Ureter (tissue), 1 donor: ENCODE results near the gene GUCY1B1. TPM values are rescaled to one million over a fixed set of nuclear protein-coding genes. Genes with fewer than 3 reads are reported as not detected.
A peak's percentile ranks its signal among the peaks of the same experiment; 100 is the strongest.

Experiments
- DNase-seq: peaks from one replicate; pipeline ENCODE4 v3.0.0-alpha.2; 2020; ENCODE audit warnings: low spot score
- total RNA-seq: library from RNA; stranded (reverse); gene quantifications from one replicate; pipeline ENCODE4 v1.2.4, GENCODE V29; 2023
- donor health status: DM: yes; HTN: yes; CAD: no.

The GUCY1B1 gene
- 10.1 TPM for total RNA-seq

DNA sequence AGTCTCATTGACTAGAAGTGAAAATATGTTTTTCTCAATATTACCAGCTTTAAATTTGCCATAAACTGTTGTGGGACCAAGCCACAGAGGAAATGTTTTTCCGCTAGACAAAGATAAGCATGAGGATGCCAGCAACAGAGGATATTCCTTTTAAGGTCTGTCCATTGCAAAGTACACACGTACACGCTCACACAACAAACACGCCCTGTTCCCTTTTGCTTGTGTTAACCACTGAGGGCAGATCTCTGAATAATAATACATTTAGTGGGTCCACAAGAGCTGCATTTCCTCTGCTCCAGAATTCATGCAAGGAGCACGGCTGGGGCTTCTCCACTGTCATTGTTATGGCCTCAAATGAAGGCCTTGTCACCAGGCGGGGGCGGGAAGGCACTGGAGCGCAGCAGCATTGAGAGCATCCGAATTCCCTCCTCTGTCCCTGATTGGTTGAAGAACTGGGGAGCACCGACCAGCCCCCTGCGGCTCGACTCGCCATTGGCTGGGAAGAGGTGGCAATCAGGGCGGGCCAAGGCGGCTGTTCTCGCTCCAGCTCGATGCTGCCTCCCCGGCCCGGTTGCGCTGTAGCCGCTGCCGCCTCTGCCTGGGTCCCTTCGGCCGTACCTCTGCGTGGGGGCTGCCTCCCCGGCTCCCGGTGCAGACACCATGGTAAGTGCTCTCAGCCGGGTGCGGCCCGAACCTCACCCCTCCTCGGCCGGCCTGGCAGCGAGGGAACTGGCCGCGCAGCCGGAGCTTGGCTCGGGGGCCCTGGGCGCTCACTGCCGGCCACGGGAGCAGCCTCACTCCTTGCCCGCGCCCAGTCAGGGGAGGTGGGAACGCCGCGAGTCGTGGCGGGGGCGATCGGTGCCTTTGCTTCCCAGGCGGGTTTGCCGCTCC, at the start of gene GUCY1B1:
Gene GUCY1B1, plus strand, starts transcription at position 541 of the 891 bp plus-strand sequence. Its CDS starts 120 bp downstream, at position 661.
- peak; percentile 92 for DNase-seq

DNA sequence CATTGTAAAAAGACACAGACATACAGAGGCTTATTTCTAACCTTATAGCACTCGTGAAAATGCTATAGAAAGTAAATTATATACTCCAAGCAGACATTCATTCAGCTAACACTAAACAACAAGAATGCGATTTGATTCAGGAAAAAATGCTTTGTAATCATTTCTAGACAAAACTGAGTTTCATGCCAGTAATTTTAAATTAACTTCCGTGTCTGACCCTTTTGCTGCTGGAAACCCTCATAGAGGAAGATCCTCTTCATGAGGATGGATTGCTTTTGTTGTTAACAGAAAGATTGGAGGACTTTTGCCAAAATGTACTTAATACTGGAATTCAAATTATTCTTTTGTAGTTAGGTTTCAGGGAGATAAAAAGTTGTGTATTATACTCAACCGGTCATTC, 48.9 kb upstream of the GUCY1B1 start:
- DNase-seq, result no peak

GRCh38 chr4:155711556-155711955, 47.3 kb upstream of the GUCY1B1 start:
- no peak for DNase-seq

DNA sequence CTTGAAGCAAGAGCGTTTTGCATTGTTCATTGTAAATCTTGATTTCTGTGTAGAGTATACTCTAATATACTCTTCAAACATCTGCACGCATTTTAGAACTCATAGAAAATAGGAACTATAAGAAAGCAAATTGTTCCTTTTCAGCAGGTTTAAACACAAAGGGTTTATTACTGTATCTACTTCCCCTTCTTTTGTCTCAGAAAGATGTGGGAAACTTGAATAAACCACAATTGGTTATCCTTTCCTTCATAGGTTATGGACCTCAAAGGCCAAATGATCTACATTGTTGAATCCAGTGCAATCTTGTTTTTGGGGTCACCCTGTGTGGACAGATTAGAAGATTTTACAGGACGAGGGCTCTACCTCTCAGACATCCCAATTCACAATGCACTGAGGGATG, 46.0 kb upstream of the GUCY1B1 start:
- no peak for DNase-seq

DNA sequence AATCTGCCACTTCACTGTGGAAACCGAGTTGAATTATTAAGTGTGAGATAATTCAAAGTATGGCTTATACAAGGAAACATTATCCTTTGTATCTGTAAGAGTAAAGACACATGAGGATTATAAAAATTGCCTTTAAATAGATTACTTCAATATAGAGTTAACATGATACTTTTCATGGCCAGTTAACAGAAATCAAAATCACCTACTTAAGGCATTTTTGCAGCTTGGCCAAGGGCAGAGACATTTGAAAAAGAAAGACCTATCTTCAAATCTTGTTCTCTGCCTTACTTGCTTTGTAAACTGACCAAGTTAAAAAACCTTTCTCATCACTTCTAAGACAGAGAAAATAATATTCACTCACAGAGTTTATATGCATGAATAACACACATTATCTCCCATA, 44.9 kb upstream of the GUCY1B1 start:
- no peak for DNase-seq

DNA sequence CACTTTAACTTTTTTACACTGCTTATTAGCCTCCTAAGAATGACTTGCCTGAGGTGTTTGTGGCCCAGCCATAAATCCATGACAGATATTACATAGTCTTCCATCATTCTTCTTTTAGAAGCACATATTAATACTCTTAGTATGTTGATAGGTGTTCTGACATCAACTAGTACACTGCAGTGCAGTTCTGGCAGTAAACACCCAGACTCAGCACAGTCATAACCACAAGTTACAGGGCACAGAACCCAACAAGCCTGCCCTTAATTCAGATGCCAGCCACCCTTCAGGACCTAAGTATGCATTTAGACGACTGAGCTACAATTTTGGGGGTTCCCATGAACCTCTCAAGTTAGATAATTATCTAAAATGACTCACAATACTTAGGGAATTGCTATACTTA, 36.5 kb upstream of the GUCY1B1 start:
- no peak for DNase-seq

GRCh38 chr4:155722816-155723499, 35.9 kb upstream of the GUCY1B1 start:
- DNase-seq, result no peak

GRCh38 chr4:155724731-155725130, 34.1 kb upstream of the GUCY1B1 start:
- DNase-seq, result no peak

- DNase-seq, result no peak
Observed at GRCh38 chr4:155734065-155734464, 24.8 kb upstream of the GUCY1B1 start.

- no peak for DNase-seq
Observed at GRCh38 chr4:155734951-155735350, 23.9 kb upstream of the GUCY1B1 start.

- DNase-seq, result no peak
Observed at GRCh38 chr4:155735496-155735895, 23.3 kb upstream of the GUCY1B1 start.

DNA sequence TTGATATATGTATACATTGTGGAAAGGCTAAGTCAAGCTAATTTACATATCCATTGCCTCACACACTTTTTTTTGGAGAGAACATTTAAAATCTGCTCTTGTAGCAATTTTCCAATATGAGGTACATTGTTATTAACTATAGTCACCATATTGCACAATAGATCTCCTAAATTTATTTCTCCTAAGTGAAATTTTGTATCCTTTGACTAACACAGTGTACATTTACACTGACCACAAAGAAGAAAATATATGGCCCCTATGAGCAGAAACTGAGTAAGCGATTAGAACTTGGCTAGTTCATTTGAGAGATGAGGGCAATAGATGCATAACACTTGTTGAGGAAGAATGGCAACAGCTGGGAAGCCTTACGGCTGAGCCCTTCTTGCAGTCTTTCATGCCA, 20.3 kb upstream of the GUCY1B1 start:
- DNase-seq, result no peak

DNA sequence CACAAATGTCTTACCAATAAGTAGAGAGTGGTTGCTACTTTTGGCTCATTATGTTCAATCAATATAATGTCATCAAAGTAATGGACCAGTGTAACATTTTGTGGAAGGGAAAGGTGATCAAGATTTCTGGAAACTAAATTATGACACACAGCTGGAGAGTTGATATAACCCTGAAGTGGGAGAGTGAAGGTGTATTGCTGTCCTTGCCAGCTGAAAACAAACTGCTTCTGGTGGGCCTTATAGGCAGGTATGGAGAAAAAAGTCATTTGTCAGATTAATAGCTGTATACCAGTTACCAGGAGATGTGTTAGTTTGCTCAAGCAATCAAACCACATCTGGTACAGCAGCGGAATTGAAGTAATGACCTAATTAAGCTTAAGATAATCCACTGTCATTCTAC, 17.3 kb upstream of the GUCY1B1 start:
- no peak for DNase-seq

DNA sequence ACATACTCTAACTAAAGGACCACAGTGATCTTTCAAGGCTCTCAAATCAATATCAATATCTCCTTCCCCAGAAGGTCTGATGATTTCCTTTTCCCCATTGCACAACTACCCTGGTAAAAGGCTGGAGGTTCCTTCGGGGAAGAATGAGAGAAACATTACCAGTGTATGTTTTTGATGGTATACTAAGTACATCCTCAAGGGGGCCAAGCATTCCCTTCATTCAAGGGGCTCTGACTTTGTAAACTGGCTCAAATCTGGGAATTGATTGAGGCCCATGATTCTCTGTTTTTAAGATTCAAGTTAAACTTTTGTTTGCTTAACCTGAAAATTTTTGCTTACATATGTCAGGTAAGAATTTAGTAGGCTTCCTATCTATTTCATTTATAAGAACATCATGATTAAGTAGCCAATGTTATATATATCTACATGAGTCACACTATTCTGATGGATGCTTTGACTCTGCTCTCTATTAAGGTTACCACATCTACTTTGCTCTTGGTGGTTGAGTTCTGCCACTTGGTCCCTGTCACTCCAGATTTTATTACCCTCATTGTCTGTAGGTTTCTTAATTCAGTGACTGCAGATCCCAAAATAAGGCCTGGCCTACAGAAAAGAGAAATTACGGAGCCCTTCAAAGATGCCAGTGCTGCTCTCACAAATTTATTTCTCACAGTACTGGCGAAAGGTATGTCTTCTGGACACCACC, 16.4 kb upstream of the GUCY1B1 start:
- DNase-seq, result no peak

GRCh38 chr4:155745984-155746383, 12.8 kb upstream of the GUCY1B1 start:
- no peak for DNase-seq

- DNase-seq, result no peak
Observed at GRCh38 chr4:155748039-155748438, 10.8 kb upstream of the GUCY1B1 start.

DNA sequence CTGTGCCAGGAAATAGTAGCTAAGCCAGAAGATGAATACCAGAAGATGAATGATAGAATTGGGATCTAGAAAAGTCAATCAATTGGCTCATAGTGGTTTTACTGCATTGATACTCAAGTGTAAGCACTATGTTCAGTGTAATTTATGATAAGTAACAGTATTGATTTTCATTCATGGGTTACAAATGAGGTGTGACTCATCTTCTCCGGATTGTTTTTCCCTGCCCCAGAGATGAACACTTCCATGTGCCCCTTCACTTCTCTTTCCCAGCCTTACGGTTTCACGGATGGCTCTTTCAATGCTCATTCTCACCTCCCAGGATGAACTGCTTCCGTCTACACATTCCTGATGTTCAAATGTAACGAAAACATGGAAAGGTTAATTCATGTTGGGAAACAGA, 9.8 kb upstream of the GUCY1B1 start:
- DNase-seq, result no peak

- no peak for DNase-seq
Observed at GRCh38 chr4:155751569-155751968, 7.3 kb upstream of the GUCY1B1 start.

- no peak for DNase-seq
Observed at GRCh38 chr4:155757745-155758265, 1.0 kb upstream of the GUCY1B1 start.

GRCh38 chr4:155759372-155760252, 791 bp downstream of the GUCY1B1 start:
- peak; percentile 43 for DNase-seq

- no peak for DNase-seq
Observed at GRCh38 chr4:155761047-155761446, 2.2 kb downstream of the GUCY1B1 start.
